ENCODE measurements around the gene DDAH1.
"Not testable (repeated sequence)": the region's sequence is repeated elsewhere in the genome, so short reads cannot be mapped to it uniquely, and the experiment has no call there.

DNA sequence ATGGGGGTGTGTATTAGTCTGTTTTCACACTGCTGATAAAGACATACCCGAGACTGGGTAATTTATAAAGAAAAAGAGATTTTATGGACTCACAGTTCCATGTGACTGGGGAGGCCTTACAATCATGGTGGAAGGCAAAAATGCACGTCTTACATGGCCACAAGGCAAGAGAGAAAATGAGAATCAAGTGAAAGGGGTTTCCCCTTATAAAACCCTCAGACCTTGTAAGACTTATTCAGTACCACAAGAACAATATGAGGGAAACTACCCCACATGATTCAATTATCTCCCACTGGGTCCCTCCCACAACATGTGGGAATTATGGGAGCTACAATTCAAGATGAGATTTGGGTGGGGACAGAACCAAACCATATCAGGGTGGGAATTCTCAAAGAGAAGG lies 5.2 kb upstream of the DDAH1 start:
- TF ChIP-seq, protein P1, sequence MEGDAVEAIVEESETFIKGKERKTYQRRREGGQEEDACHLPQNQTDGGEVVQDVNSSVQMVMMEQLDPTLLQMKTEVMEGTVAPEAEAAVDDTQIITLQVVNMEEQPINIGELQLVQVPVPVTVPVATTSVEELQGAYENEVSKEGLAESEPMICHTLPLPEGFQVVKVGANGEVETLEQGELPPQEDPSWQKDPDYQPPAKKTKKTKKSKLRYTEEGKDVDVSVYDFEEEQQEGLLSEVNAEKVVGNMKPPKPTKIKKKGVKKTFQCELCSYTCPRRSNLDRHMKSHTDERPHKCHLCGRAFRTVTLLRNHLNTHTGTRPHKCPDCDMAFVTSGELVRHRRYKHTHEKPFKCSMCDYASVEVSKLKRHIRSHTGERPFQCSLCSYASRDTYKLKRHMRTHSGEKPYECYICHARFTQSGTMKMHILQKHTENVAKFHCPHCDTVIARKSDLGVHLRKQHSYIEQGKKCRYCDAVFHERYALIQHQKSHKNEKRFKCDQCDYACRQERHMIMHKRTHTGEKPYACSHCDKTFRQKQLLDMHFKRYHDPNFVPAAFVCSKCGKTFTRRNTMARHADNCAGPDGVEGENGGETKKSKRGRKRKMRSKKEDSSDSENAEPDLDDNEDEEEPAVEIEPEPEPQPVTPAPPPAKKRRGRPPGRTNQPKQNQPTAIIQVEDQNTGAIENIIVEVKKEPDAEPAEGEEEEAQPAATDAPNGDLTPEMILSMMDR (IDR thresholded peaks at IDR 0.05) = not testable (repeated sequence)
- not testable (repeated sequence) for TF ChIP-seq POLR2A (IDR thresholded peaks at IDR 0.05)
